Erythroblast (primary cell): ENCODE data around the gene PLIN4.

Experiments
- GATA1 ChIP-seq: IDR thresholded peaks from 2 replicates; pipeline ENCODE4 v1.6.1; 2011; ENCODE audit warnings: low read depth, mild to moderate bottlenecking, control low read depth, low read length, moderate library complexity
- POLR2A ChIP-seq: IDR thresholded peaks from 2 replicates; pipeline ENCODE4 v1.6.1; 2011; ENCODE audit warnings: mild to moderate bottlenecking, low read length

- no peak for TF ChIP-seq POLR2A
- TF ChIP-seq GATA1: no peak
Observed at GRCh38 chr19:4493929-4494690, 24.2 kb downstream of the PLIN4 start.
